Amniotic epithelial cell (primary cell): ENCODE data around the gene GRIN3B.

Source experiments
- DNase-seq: peaks from one replicate; pipeline ENCODE4 v3.0.0-alpha.2; 2010; ENCODE audit warnings: low read depth

The GRIN3B gene

GRCh38 chr19:1042689-1043511 is 42.7 kb downstream of the GRIN3B start:
- no peak for DNase-seq

GRCh38 chr19:1045247-1045603 is 45.0 kb downstream of the GRIN3B start:
- no peak for DNase-seq

- DNase-seq = no peak
These were observed 46.0 kb downstream of the GRIN3B start for GRCh38 chr19:1046117-1046626.

- no peak for DNase-seq
These were observed 46.8 kb downstream of the GRIN3B start for GRCh38 chr19:1046836-1047695.

- DNase-seq = no peak
These were observed 47.5 kb downstream of the GRIN3B start for GRCh38 chr19:1047696-1048147.

GRCh38 chr19:1049106-1049505 is 48.9 kb downstream of the GRIN3B start:
- DNase-seq = no peak

GRCh38 chr19:1049800-1050199 is 49.6 kb downstream of the GRIN3B start:
- no peak for DNase-seq

GRCh38 chr19:1050989-1051788 is 51.0 kb downstream of the GRIN3B start:
- no peak for DNase-seq

- no peak for DNase-seq
These were observed 51.6 kb downstream of the GRIN3B start for GRCh38 chr19:1051791-1052190.

GRCh38 chr19:1052349-1052975 is 52.2 kb downstream of the GRIN3B start:
- DNase-seq = no peak

GRCh38 chr19:1053176-1054101 is 53.2 kb downstream of the GRIN3B start:
- no peak for DNase-seq

- no peak for DNase-seq
These were observed 54.1 kb downstream of the GRIN3B start for GRCh38 chr19:1054102-1055027.

GRCh38 chr19:1055028-1055425 is 54.8 kb downstream of the GRIN3B start:
- no peak for DNase-seq

- no peak for DNase-seq
These were observed 55.8 kb downstream of the GRIN3B start for GRCh38 chr19:1055886-1056620.

GRCh38 chr19:1057176-1057855 is 57.1 kb downstream of the GRIN3B start:
- DNase-seq = peak; percentile 76

- no peak for DNase-seq
These were observed 57.9 kb downstream of the GRIN3B start for GRCh38 chr19:1058112-1058511.
